HEK293 (cell line): ENCODE measurements around the gene CRYBA4.

Experiments
- CTCF ChIA-PET: fragments of 350-600 bp; formaldehyde crosslinking; extraction: SDS; loops from one replicate; lab custom pipeline; 2021; ENCODE audit warnings: antibody characterized with exemption; lab: Yijun Ruan, JAX
- POLR2A ChIA-PET: fragments of 300-600 bp; formaldehyde crosslinking; extraction: SDS; loops from one replicate; lab custom pipeline; 2020; ENCODE audit warnings: antibody characterized with exemption, inconsistent platforms; lab: Yijun Ruan, JAX
- H3K27ac ChIP-seq: fragments of 200-500 bp; sonication (Bioruptor generic); 2 replicates; pipeline ENCODE4 v1.5.1; 2014; ENCODE audit warnings: low read depth, low read length, control low read depth, inconsistent platforms; ENCODE audit errors: extremely low read depth
- H3K36me3 ChIP-seq, 2 experiments: fragments of 200-500 bp in 1 of 2; sonication (Bioruptor generic) in 1 of 2; 1 replicate in 1 of 2; 2 replicates in 1 of 2; pipeline ENCODE4 v1.5.1; 2014 to 2017; ENCODE audit warnings: inconsistent platforms in 2 of 2, low read length in 2 of 2; ENCODE audit not compliant: control insufficient read depth in 2 of 2, insufficient read depth in 1 of 2
- H3K4me1 ChIP-seq: fragments of 200-500 bp; sonication (Bioruptor generic); 2 replicates; pipeline ENCODE4 v1.5.1; 2014; ENCODE audit warnings: mild to moderate bottlenecking, low read length, inconsistent platforms; ENCODE audit not compliant: control insufficient read depth, insufficient read depth
- H3K4me3 ChIP-seq: 2 replicates; pipeline ENCODE4 v1.5.1; 2011; ENCODE audit warnings: low read depth, mild to moderate bottlenecking, control low read depth, low read length, moderate library complexity
- H3K9me3 ChIP-seq: fragments of 200-500 bp; sonication (Bioruptor generic); 2 replicates; pipeline ENCODE4 v1.5.1; 2014; ENCODE audit warnings: low read depth, low read length, inconsistent platforms; ENCODE audit not compliant: control insufficient read depth, insufficient read depth
- GLIS1 ChIP-seq: fragments of 450-650 bp; formaldehyde crosslinking; IDR thresholded peaks from 2 replicates; pipeline ENCODE4 v1.5.1; 2016; ENCODE audit warnings: missing biosample characterization, missing genetic modification characterization
- GLIS2 ChIP-seq: fragments of 450-650 bp; formaldehyde crosslinking; IDR thresholded peaks from 2 replicates; pipeline ENCODE4 v1.5.1; 2016; ENCODE audit warnings: missing biosample characterization, missing genetic modification characterization
- MEIS1 ChIP-seq: sonication (generic); formaldehyde crosslinking; IDR thresholded peaks from 2 replicates; pipeline ENCODE4 v1.8.1; 2022; ENCODE audit warnings: missing genetic modification reagents, mild to moderate bottlenecking, borderline replicate concordance
- ZBTB1 ChIP-seq: fragments of 450-650 bp; formaldehyde crosslinking; IDR thresholded peaks from 2 replicates; pipeline ENCODE4 v1.5.1; 2016; ENCODE audit warnings: missing biosample characterization, missing genetic modification characterization
- ZBTB17 ChIP-seq: fragments of 450-650 bp; formaldehyde crosslinking; IDR thresholded peaks from 2 replicates; pipeline ENCODE4 v1.5.1; 2016; ENCODE audit warnings: missing biosample characterization, missing genetic modification characterization
- ZBTB26 ChIP-seq: fragments of 450-650 bp; formaldehyde crosslinking; optimal IDR thresholded peaks from 2 replicates; pipeline ENCODE3; 2016; ENCODE audit warnings: missing biosample characterization, mild to moderate bottlenecking, missing genetic modification characterization
- ZBTB8A ChIP-seq: fragments of 450-650 bp; formaldehyde crosslinking; IDR thresholded peaks from 2 replicates; pipeline ENCODE4 v1.5.1; 2016; ENCODE audit warnings: missing biosample characterization, missing genetic modification characterization
- ZFHX2 ChIP-seq: fragments of 450-650 bp; formaldehyde crosslinking; conservative IDR thresholded peaks from 2 replicates; pipeline ENCODE4 v1.5.1; 2016; ENCODE audit warnings: missing biosample characterization, missing genetic modification characterization
- ZFP3 ChIP-seq: fragments of 450-650 bp; formaldehyde crosslinking; IDR thresholded peaks from 2 replicates; pipeline ENCODE4 v1.5.1; 2016; ENCODE audit warnings: low read depth, missing biosample characterization, missing genetic modification characterization
- ZNF138 ChIP-seq: fragments of 450-650 bp; formaldehyde crosslinking; IDR thresholded peaks from 2 replicates; pipeline ENCODE4 v1.5.1; 2016; ENCODE audit warnings: missing biosample characterization, missing genetic modification characterization, borderline replicate concordance
- ZNF146 ChIP-seq: fragments of 450-650 bp; formaldehyde crosslinking; IDR thresholded peaks from 2 replicates; pipeline ENCODE4 v1.5.1; 2016; ENCODE audit warnings: missing biosample characterization, missing genetic modification characterization
- ZNF280D ChIP-seq: fragments of 450-650 bp; formaldehyde crosslinking; IDR thresholded peaks from 2 replicates; pipeline ENCODE4 v1.5.1; 2016; ENCODE audit warnings: missing biosample characterization, missing genetic modification characterization
- ZNF398 ChIP-seq: fragments of 450-650 bp; formaldehyde crosslinking; IDR thresholded peaks from 2 replicates; pipeline ENCODE4 v1.5.1; 2017; ENCODE audit warnings: missing biosample characterization, missing genetic modification characterization
- ZNF404 ChIP-seq: fragments of 450-650 bp; formaldehyde crosslinking; IDR thresholded peaks from 2 replicates; pipeline ENCODE4 v1.5.1; 2017; ENCODE audit warnings: missing biosample characterization, missing genetic modification characterization
- ZNF580 ChIP-seq: fragments of 450-650 bp; formaldehyde crosslinking; IDR thresholded peaks from 2 replicates; pipeline ENCODE4 v1.5.1; 2016; ENCODE audit warnings: missing biosample characterization, missing genetic modification characterization
- ZNF629 ChIP-seq: fragments of 450-650 bp; formaldehyde crosslinking; IDR thresholded peaks from 2 replicates; pipeline ENCODE4 v1.5.1; 2017; ENCODE audit warnings: missing biosample characterization, missing genetic modification characterization
- ZNF701 ChIP-seq: fragments of 450-650 bp; formaldehyde crosslinking; IDR thresholded peaks from 2 replicates; pipeline ENCODE4 v1.5.1; 2016; ENCODE audit warnings: missing biosample characterization, missing genetic modification characterization
- ZNF707 ChIP-seq: fragments of 450-650 bp; formaldehyde crosslinking; IDR thresholded peaks from 2 replicates; pipeline ENCODE4 v1.5.1; 2016; ENCODE audit warnings: missing biosample characterization, missing genetic modification characterization
- ZSCAN18 ChIP-seq: fragments of 450-650 bp; formaldehyde crosslinking; IDR thresholded peaks from 2 replicates; pipeline ENCODE4 v1.5.1; 2016; ENCODE audit warnings: missing biosample characterization, missing genetic modification characterization
- TF ChIP-seq, protein P1 (sequence below): IDR thresholded peaks from 2 replicates; pipeline ENCODE4 v1.6.1; 2011; ENCODE audit warnings: mild to moderate bottlenecking, low read depth, low read length, borderline replicate concordance

CRYBA4 gene

DNA sequence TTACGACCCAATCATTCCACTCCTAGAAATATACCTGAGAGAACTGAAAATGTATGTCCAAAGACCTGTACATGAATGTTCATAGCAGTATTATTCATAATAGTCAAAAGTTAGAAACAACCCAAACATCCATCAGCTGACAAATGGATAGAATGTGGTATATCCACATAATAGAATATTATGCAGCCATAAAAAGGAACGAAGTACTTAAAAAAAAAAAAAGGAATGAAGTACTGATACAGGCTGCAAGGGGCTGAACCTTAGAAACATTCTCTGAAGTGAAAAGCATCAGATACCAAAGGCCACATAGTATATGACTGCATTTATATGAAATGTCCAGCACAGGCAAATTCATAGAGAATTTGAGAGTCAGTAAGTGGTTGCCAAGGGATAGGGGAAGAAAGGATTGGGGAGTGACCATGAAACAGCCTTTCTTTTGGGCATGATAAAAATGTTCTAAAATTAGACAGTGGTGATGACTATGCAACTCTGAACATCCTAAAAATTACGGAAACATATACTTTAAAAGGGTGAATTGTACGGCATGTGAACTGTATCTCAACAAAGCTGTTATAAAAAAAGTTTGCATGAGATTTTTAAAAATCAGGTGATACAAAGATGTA is 33.7 kb upstream of the CRYBA4 start:
- POLR2A ChIA-PET, result no interaction called here
- Histone ChIP-seq H3K27ac (no peak overlapping the region), H3K9me3 (no peaks in the 10 kb centered on the region), H3K4me3 (no peak overlapping the region), H3K36me3 (no peaks in the 10 kb centered on the region), H3K4me1 (no peaks in the 10 kb centered on the region)
- TF ChIP-seq ZNF580 (tag by site-specific recombination) (peak; percentile 51; the same call in 1 of the 2 replicates), ZNF146 (tag by site-specific recombination) (peak; percentile 93), ZNF280D (tag by site-specific recombination) (0 out of 2 replicates have a peak, but pooled peaks have one; percentile 45), ZNF629 (no peak)
- CTCF ChIA-PET, result interaction anchor here (0.7 to 1.2 kb wide), 2 partner anchors 131 to 223 kb away, joined by 3 read pairs; no protein-coding TSS in a partner anchor

DNA sequence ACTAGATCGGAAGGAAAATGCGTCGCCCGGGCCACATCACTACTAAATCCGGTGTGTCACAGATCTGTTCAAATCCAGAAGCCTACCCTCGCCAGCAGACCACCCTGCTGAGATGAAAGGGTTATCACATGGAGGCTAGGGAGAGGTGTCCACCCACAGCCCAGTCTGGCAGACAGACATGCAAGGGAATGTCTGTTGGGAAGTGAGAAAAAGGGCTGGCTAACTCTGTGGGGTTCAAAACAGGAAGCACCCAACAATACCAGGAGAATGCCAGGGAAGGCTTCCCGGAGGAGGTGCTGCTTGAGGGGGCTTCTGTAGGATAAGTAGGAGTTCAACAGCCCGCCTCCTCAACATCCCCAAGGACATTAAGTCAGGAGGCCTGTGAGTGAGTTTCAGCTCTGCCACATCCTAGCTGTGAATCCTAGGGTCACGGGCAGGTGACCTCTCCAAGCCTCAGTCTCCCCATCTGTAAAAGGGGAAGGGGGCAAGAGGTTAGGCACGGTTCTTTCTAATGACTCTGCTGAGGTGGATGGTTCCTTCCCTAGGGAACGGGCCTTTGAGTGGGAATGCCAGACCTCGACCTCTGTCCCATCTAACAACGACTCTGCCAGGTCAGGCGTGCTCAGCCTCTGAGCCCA is 32.9 kb upstream of the CRYBA4 start:
- H3K36me3 ChIP-seq, result no peaks in the 10 kb centered on the region
- H3K9me3 ChIP-seq, result no peaks in the 10 kb centered on the region
- H3K27ac ChIP-seq, result no peak overlapping the region
- POLR2A ChIA-PET, result interaction anchor here (1.3 kb wide), 1 partner anchor 105 kb away, joined by 6 read pairs; the partner anchor contains the start of genes HPS4 and SRRD
- CTCF ChIA-PET, result interaction anchor here (1.2 kb wide), 1 partner anchor 224 kb away, joined by 3 read pairs; no protein-coding TSS in a partner anchor
- no peaks in the 10 kb centered on the region for H3K4me1 ChIP-seq
- TF ChIP-seq ZNF707 (tag by site-specific recombination) (no peak), ZFP3 (tag by site-specific recombination) (peak; percentile 90)
- H3K4me3 ChIP-seq, result peak overlapping the region; percentile 73

DNA sequence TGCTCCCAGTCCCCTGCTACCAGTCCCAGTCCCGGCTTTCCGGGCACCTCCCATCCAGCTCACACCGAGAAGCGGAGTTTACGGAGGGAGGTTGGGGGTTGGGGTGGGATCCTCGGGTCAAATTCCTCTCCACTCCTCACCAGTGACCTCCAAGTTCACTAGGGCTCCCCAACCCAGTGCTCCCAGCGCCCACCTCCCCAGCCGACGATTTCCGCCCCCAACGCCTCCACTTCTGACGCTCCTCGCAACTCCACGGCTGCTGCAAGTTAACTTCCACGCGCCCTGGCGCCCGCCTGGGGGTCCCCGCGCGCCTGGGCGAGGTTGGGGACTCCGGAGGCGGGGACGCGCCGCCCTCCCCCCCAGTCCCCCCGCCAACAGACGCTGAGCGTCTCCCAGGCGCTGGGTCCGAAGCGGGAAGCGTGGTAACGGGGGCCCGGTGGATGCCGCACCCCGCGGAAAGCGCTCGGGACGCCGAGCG is 32.4 kb upstream of the CRYBA4 start:
- H3K27ac ChIP-seq, result no peak overlapping the region; the same call in 1 of the 2 replicates
- no peaks in the 10 kb centered on the region for H3K4me1 ChIP-seq
- H3K36me3 ChIP-seq, result no peaks in the 10 kb centered on the region
- CTCF ChIA-PET, result interaction anchor here (0.6 to 1.2 kb wide), 2 partner anchors 69 to 225 kb away, joined by 3 read pairs; no protein-coding TSS in a partner anchor
- H3K9me3 ChIP-seq, result no peaks in the 10 kb centered on the region
- POLR2A ChIA-PET, result interaction anchor here (1.3 kb wide), 1 partner anchor 106 kb away, joined by 6 read pairs; the partner anchor contains the start of genes HPS4 and SRRD
- H3K4me3 ChIP-seq, result peak overlapping the region; percentile 73
- TF ChIP-seq, protein P1, sequence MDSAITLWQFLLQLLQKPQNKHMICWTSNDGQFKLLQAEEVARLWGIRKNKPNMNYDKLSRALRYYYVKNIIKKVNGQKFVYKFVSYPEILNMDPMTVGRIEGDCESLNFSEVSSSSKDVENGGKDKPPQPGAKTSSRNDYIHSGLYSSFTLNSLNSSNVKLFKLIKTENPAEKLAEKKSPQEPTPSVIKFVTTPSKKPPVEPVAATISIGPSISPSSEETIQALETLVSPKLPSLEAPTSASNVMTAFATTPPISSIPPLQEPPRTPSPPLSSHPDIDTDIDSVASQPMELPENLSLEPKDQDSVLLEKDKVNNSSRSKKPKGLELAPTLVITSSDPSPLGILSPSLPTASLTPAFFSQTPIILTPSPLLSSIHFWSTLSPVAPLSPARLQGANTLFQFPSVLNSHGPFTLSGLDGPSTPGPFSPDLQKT, result no peak
- TF ChIP-seq ZSCAN18, result no peak
- no peak for TF ChIP-seq ZBTB1
- TF ChIP-seq ZNF138 (tag by site-specific recombination), result no peak
- peak; percentile 79 for TF ChIP-seq ZFHX2 (tag by site-specific recombination)
- TF ChIP-seq ZNF404 (tag by site-specific recombination), result no peak
- TF ChIP-seq ZBTB26 (tag by site-specific recombination), result peak; percentile 89
- peak; percentile 62 for TF ChIP-seq GLIS1 (tag by site-specific recombination)
- TF ChIP-seq ZBTB17, result peak; percentile 29; the same call in 1 of the 2 replicates
- peak; percentile 25 for TF ChIP-seq ZBTB8A (tag by site-specific recombination)
- no peak for TF ChIP-seq MEIS1 (CRISPR knock-in tag)
- TF ChIP-seq ZNF701, result no peak
- peak; percentile 53 for TF ChIP-seq ZNF398 (tag by site-specific recombination)
- TF ChIP-seq GLIS2 (tag by site-specific recombination), result peak; percentile 85
- no peak for TF ChIP-seq ZFP3 (tag by site-specific recombination)
